ENCODE data around the gene ZRANB1.

Gene ZRANB1

GRCh38 chr10:125008689-125009638 is 67.0 kb downstream of the ZRANB1 start:
- no peak for DNase-seq

GRCh38 chr10:125009661-125010161 is 67.8 kb downstream of the ZRANB1 start:
- no peak for DNase-seq

DNA sequence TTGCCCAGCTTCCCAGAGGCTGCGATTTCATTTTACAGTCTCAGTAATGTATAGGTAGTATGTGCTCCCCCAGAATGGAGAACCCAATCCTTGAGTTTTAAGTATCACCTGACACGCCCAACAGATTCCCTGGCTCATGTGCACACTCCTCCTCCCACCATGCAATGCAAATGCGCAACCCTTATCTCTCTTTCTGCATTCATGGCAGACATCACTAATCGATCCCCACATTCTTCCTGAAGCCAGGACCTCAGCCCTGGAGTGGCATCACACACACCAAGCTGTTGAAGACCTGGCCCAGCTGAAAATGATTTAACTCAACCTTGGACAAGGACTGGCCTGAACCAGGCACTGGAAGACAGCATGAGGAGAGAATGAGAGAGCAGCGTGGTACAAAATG is 68.4 kb downstream of the ZRANB1 start:
- DNase-seq: no peak

- DNase-seq: no peak
Observed at GRCh38 chr10:125011171-125011925, 69.4 kb downstream of the ZRANB1 start.

- DNase-seq: no peak
Observed at GRCh38 chr10:125011926-125012705, 70.2 kb downstream of the ZRANB1 start.

GRCh38 chr10:125012851-125013528 is 71.1 kb downstream of the ZRANB1 start:
- no peak for DNase-seq

GRCh38 chr10:125013529-125013872 is 71.6 kb downstream of the ZRANB1 start:
- DNase-seq: no peak

DNA sequence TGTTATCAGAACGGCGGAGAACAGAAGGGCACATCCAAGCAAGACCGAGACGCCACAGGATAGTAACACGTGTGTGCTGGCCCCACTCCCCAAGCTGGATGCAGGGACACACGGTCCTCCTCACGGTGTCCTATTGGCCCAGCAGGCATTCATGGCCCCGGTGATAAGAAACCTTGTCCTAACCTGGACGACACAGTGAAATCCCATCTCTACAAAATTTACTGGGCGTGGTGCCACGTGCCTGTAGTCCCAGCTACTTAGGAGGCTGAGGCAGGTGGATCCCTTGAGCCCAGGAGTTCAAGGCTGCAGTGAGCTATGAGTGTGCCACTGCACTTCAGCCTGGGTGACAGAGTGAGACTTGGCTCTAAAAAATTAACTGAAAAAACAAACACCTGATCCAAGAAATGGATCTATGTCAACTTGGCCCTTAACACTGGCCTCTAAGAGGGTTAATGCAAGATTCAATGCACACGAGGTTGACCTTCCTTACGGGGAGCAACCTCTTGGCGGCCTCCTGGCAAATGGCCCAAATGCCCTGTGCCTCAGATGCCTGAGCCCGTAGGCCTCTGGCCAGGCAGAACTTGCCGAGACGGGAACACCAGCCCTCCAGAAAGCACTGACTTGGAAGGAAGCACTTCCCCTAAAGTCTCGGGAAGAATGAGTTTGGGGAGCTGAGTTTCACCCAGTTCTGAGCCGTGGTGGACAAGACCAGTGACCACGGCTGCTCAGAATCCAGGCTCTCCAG is 72.3 kb downstream of the ZRANB1 start:
- DNase-seq: no peak

DNA sequence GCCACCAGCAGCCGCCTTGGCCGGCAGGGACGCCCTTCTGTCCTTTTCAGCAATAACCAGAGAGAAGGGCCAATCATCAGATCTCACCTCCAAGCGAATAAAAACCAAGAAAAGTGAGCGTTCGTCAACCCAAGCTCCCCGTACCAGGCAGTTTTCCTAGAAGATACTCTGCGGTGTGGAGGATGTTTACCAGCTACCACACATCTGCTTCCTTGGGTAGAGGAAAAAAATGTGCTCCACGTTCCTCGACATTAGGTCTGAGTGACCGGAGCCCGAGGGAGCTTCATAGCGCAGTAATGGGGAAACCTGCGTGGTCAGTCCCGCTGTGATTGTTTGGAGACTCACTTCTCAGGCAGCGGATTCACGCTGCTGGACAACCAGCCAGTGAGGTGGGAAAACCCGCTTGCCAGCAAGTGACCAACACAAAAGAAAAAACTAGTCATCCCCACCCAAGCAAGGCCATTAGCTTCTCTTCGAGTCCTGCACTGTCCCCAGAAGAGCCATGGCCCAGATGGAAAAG is 73.0 kb downstream of the ZRANB1 start:
- no peak for DNase-seq

GRCh38 chr10:125015356-125015944 is 73.5 kb downstream of the ZRANB1 start:
- no peak for DNase-seq

DNA sequence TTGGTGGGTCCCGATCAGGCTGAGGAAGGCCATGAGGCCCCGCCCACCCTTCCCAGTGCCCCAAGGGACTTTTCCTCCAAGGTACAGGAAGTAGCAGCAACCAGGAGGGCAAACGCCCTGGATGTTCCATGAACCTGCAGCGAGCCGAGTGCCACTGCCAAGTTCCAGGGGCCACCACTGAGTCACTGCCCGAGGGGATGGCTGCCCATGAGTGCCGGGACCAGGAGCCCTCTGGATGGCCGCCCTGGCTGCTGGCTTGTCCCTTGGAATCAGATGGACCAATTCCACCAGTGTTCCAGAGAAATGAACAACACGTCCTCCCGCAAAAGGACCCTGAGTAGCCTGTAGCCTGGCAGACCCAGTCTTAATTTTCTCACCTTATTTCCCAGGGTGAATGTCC is 74.2 kb downstream of the ZRANB1 start:
- no peak for DNase-seq

- no peak for DNase-seq
Observed at GRCh38 chr10:125016611-125017202, 74.8 kb downstream of the ZRANB1 start.

- DNase-seq: no peak
Observed at GRCh38 chr10:125017547-125018298, 75.8 kb downstream of the ZRANB1 start.

- no peak for DNase-seq
Observed at GRCh38 chr10:125018576-125019143, 76.7 kb downstream of the ZRANB1 start.

DNA sequence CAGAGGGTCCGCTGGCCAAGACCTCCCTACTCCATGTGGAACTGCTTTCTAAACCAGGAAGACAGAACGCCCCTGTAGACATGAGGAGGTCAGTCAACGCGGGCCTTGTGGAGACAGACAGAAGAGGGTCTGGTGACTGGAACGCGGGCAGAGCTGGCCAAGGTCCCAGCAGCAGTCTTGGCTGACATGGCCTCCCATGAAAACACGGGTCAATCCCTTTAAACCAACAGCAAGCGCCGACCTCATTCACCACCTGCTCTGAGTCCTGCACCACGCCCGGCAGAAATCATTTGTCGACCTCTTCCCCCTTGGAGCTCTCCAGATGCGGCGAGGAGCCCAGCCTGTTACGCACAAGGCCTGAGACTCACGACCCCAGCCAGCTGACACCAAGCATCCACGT is 78.5 kb downstream of the ZRANB1 start:
- no peak for DNase-seq

- no peak for DNase-seq
Observed at GRCh38 chr10:125020871-125021270, 78.9 kb downstream of the ZRANB1 start.

DNA sequence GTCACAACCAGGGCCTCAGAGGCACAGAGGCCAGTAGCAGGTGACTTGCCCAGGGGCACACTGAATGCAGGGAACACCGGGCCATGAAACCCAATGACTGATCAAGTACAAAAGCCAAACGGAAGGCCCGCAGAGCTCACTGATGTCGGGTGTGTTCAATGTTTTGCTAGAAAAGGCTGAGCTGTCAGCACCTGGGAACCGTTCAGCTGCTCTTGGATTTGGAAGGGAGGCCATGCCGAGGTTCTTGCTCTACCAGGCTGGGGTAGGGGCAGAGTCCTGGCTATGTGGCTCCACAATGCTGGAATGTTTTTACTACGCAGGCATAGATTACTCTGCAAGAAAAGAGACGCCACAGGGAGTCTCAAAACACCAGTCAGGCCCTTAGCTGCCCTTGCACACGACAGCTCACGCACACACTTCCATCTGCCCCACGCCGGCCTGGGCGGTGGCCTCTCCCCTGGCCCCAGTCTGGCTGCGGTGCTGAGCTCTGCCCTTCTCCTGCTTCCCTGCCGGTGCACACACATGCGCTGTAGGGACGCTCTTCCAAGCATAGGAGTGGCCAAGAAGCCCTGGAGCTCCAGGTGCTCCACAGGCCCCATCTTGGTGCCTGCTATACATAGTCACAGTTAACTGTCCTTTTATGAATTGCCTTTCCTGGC is 79.9 kb downstream of the ZRANB1 start:
- DNase-seq: no peak

DNA sequence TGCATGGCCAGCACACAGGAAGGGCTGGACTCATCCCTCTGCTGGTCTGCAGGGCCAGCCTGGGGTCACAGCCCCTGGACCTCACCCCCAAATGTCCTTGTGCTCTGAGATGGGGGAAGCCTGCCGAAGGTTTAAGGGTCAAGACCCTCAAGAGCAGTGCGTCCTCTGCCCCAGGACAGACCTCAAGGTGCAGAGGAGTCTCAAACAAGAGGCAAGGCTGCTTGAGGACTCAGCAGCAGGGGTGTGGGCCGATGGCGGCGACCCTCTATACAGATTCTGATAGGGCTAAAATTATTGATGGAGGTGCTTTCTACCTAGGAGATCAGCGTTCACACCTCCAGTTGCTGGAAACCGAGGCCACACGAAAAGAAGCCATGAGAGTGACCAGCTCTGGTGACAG is 80.7 kb downstream of the ZRANB1 start:
- DNase-seq: no peak

DNA sequence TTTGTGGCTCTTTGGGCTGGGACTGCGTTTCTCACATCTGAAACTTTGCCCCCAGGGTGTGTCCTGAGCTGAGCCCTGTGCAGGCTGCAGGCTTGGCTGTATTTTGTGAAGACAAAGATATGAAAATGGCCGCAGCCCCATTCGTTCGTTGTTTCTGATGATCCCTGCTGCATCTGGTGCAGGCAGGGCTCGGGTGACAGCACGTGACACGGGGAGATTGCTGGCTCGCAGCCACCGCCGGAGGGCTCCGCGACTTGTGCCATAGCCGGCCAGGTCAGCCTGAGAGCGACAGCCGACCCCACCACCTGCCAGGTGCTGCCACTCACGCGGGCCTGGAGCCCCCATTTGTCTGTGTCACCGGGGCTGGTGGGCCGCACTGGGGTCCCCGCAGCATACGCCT is 81.3 kb downstream of the ZRANB1 start:
- DNase-seq: no peak
